Fibroblast of upper back skin (primary cell): ENCODE measurements around the gene KRTAP5-6.

ENCODE experiments used
- DNase-seq: peaks from one replicate; pipeline ENCODE4 v3.0.0-alpha.2; 2013

The KRTAP5-6 gene, protein sequence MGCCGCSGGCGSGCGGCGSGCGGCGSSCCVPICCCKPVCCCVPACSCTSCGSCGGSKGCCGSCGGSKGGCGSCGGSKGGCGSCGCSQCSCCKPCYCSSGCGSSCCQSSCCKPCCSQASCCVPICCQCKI

DNA sequence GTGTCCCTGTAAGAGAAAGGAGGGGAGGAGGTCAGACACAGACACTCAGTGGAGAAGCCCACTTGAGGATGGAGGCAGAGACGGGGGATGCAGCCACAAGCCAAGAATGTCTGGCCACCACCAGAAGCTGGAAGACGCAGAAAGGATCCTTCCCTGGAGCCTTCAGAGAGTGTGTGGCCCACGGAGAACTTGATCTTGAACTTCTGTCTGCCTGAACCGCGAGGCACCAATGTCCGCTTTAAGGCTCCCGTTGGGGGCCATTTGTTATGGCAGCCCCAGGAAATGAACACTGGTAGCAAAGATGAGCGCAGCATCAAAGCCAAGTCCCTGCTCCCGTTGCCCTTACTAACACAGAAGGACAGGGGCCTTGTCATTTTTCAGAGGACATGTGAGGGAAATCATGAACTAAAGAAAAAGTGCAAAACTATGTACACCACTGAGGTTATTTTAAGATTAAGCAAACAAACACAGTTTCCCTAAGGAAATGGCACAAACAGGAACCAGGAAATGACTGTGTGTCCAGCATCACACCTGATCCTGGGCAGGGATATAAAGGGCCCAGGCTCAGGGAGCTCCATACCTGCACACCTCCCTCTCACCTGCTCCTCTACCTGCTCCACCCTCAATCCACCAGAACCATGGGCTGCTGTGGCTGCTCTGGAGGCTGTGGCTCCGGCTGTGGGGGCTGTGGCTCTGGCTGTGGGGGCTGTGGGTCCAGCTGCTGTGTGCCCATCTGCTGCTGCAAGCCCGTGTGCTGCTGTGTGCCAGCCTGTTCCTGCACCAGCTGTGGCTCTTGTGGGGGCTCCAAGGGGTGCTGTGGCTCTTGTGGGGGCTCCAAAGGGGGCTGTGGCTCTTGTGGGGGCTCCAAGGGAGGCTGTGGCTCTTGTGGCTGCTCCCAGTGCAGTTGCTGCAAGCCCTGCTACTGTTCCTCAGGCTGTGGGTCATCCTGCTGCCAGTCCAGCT is at the start of gene KRTAP5-6:
TSS of gene KRTAP5-6 (plus strand) at position 588 of the 963 bp plus-strand sequence. CDS start at position 639, 51 bp downstream.
- no peak for DNase-seq

DNA sequence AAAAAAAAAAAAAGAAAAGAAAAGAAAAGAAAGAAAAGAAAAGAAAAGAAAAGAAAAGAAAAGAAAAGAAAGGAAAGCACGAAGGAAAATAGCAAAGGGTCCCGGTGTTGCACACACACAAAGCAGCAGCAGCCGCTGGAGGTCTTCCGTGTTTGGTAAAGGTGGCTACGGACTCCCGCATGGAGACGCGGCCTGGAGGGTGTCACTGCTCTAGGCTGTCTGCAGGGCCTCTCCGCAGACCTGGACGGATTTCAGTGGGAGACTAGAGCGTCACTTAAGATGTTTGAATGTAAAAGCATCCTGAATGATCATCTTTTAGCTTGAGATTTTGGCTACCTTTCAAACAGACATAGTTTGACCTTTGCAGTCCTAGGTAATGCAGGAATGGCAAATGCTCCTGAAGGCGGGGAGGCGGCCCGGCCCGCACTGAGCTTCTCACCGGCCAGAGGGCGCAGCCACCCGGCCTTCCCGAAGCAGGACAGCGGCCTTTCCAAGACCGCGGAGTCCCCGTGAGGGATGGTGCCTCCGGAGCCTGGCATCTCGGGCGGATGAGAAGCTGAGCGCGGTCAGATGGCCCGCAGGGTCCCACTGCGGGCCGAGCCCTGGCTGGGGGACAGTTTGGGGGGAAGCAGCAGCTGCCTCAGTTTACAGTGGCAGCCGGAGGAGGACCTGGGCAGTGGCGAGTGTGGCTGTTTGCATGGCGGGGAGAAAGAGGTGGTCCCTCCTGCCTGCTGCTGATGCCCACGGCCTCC is 48.9 kb upstream of the KRTAP5-6 start:
- no peak for DNase-seq

DNA sequence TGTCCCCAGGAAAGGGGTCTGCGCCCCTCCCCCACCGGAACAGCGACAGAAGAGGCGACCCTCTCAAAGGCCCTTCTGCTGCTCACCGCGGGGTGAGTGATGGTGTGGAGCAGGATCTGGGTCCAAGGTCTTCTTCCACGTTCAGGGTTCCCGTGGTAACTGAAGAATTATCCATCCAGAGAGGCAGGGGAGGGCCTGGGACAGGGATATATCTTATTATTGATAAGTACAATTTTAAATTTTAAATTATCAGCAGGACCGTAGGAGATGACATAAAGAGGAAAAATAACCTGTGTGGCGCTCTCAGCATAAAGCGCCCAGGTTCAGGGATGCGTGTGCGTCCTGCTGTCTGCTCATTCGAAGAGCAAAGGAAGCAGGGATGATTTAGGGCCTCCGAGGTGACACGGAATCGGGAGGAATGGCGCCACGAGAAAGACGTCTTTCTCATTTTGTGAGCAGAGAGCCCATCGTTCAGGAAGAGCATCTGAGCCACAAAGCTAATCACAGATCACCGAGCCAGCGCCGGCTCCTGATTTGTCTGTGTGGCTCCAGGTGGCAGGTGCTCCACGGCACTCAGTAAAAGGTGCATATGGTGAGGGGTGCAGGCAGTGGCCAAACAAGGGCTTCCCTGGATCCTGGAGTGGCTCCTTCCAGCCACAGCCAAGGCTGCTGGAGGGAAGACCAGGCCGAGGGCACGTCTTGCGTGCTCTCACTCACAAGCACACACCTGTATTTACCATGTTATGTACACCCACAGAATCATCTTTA is 48.2 kb upstream of the KRTAP5-6 start:
- DNase-seq = no peak

DNA sequence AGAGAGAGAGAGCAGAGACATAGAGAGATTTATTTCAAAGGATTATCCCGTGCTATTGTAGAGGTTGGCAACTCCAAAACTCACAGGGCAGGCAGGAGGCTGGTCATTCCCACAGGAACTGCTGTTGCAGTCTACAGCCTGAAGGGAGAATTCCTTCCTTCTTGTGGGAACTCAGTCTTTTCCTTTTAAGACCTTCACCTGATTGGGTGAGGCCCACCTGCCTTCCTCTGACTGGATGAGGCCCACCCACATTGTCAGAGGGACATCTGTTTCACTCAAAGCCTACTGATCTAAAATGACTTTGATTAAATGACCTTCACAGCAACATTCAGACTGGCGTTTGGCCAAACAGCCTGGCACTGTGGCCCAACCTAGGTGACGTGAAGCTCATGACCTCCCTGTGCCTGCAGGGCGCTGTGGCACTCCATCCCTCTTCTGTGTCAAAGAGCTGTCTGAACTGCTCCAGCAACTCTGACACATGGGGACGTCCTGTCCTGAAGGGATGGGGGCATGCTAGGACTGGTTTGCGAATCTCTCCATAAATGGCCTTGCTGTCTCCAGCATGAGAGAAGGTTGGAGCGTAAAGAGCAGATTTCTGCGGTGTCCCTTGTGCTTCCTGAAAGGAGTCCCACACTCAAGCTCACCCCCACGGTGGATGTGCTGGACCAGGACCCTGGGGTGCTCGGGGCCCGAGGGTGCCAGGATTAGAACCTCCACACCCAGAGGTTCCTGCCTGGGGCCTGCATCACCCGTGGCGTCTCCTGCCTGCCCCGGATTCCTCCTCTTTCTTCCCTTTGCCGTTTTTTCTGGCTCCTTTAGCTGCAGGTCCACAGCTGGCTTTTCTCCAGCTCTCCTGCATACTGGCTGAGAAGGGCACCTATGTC is 46.7 kb upstream of the KRTAP5-6 start:
- no peak for DNase-seq

DNA sequence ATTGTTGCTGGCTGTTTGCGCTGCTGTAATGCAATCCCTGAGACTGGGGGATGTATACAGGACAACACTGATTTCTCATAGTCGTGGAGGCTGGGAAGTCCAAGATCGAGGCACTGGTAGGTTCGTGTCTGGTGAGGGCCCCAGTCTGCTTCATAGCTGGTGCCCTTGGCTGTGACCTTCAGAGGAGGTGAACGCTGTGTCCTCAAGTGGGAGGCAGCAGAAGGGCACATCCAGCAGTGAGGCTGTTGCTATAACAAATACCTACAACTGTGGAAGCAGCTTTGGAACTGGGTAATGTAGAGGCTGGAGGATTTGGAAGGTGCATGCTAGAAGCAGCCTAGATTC is 46.1 kb upstream of the KRTAP5-6 start:
- DNase-seq = no peak

DNA sequence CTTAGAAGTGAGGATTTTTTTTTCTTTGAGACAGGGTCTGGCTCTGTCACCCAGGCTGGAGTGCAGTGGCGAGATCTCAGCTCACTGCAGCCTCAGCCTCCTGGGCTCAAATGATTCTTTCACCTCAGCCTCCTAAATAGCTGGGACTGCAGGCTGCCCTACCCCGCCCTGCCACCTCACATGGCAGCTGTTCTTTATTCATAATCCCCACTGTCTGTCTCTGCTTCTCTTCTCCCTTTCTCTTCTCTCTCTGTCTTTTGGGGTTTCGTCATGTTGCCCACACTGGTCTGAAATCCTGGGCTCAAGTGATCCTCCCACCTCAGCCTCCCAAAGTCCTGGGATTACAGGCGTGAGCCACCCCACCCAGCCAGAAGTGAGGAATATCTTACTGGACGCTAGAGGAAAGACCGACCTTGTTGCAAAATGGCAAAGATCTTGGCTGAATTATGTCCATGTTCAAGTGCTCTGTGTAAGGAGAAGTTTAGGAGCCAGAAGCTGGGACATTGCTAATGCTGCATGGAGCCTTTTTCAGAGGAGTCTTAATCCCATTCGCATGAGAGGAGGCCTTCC is 45.5 kb upstream of the KRTAP5-6 start:
- DNase-seq = no peak

DNA sequence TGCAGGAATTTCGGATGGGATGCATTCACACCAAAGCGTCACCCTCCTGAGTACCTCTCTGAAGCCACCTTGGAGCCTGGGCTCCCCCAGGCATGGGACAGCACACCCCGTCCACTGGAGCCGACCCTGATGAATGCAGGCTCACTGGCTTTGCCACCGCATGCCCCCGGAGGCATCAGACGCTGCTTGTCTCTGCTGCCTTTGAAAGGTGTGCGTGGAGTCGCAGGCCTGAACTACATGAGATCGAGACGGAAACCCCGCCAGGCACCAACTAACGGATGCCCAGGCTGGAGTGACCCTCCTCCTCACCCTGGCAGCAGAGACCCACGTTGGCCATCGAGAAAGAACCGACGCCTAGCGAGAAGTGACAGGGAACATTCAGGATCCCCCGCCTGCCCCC is 45.0 kb upstream of the KRTAP5-6 start:
- no peak for DNase-seq

DNA sequence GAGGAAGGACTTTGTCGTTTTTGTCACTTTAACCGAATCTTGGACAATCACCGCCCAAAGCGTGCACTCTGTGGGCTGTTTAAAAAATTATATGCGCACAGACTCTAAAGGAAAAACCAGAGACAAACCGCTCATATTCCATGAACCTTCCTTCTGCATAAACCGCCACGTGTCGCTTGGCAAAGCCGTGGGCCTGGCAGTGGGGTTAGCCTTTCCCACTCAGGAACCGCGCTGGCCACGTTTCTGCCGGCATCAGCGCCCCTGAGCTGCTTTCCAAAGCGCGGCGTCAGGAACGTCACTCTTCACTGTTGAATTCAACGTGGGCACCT is 44.6 kb upstream of the KRTAP5-6 start:
- no peak for DNase-seq

DNA sequence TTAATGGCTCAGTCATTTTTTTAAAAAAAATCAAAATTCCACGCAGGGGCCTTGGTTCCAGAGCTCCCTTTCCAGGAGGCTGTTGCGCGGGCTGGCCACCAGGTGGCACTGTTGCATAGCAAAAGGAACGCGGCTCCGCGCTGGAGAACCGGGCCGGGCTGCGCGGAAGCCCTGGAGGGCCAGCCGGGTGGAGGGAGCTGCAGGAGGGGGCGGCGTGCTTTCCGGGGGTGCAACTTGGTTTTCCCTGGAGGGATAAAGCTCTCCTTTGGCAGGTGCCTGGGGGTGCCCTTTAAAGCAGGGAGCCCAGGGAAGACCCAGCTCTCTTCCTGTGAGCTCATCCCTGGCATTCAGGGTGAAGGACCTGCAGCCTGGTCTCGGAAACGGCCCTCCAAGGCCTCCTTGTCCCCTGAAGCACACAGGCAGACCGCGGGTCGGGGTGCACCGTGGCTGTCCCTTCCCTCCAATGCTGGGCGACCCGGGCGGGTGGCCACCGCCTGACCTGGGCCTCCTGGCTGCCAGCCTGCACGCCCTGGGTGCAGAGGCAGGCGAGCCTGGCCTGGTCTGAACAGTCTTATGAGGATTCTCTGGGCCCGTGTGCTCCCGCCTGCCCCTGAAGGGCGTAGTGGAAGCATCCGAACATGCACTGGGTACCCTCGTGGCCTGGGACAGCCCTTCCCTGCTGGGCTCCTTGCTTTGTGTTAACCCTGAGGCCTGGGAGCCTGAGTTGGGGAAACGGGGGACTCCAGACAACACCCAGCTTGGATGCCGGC is 44.0 kb upstream of the KRTAP5-6 start:
- peak; percentile 42 for DNase-seq

DNA sequence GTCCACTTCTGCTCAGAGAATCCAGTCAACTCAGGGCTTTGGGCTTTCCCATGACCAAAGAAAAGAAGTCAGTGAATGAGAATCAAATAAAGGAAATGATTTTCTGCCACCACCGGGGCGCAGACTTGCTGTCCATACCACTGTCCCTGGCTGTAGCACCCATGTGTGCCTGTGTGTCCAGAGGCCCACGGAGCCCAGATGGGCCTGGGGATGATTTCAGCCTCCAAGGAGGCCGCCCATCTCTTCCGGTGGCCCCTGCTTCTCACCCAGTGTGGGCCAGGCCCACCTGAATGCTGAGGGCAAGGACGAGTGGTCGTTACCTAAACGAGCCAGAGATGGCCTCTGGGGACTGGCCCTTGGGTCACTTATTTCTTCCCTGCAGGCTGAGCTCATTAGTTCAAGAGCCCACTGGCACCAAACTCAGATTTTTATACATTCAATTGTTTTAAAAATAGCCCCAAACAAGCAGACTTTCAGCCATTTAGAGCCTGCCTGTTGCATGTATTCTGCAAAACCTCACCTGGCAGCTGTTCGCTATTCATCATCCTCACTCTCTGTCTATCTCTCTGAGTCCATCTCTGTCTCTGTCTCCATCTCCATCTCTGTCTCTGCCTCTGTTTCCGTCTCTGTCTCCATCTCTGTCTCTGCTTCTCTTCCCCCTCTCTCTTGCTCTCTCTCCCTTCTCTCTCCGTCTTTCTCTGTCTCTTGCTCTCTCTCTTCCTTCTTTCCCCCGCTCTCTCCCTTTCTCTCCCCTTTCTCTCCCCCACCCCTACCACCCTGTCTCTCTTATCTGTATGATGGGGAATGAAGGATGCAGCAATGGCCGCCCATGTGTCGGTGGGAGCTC is 43.2 kb upstream of the KRTAP5-6 start:
- no peak for DNase-seq

DNA sequence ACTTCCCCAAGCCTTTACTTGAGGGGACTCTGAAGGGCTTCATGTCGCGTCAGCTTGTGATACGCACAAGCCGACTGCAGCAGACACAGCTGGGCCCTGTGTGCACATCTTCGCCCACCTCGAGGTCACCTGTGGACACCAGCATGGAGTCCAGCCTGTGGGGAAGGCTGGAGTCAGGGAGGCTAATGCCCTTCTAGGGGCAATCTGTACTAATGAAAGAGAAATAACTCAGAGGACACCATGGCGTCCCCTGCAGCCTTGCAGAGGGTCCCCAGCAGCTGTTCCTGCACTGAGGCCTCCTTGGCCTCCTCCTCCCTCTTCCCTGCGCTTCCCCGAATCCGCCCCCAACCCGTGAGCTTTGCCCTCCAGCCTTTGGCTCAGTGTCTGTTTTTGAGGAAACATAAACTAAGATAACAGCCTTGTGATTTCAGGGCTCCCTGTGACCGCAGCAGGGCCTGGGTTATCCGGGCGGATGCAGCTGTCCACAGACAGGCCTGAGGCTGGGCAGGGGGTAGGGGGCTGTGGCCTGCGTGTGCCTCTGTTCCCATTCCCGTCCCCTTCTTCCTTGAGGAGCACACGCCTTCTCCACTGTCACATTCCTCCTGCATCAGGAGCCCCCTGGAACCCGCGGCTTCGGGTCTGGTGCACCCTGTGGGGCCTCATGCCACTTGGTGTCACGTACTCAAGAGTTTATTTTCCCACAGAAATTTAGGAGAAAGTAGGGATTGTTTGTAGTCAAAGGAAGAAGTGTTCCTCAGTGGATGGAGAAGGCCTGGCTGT is 42.4 kb upstream of the KRTAP5-6 start:
- no peak for DNase-seq

DNA sequence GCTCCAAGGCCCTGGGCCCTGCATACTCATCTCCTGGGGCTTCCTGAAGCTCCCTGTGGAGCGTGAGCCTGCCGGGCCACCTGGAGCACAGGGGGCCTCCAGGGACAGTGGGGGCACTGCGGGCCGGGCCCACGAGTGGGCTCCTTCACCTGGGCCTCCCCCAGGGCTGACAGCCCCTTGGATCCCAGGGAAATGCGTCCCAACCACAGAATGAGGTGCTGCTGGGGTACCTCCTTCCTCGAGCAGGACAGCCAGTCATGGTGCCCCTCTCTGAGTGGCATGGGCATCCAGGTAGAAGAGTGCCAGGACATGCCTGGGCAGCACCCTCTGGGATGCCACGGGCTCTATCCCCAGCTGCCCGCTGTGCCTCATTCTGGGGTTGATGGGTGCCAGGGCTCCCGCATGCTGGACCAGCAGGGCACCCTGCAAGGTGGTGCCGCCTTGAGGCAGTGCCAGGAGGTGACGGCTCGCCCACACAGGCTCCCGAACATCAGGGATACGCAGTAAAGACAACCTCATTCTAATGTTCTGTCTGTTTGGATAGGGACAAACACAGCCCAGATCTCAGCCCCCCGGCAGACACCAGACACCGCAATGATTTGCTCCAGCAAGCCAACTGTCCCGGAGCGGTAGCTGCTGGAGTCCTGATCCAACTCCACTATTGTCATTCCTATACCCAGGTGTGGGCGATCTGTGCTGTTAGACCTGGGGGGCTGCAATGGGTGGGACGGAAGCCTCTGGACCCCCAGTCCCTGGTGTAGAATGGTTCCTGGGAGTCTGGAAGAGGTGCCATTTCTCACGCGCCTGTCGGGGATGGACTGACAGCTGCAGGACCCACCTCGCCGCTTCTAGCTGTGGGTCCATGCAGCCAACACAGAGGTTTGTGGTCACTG is 41.6 kb upstream of the KRTAP5-6 start:
- no peak for DNase-seq

DNA sequence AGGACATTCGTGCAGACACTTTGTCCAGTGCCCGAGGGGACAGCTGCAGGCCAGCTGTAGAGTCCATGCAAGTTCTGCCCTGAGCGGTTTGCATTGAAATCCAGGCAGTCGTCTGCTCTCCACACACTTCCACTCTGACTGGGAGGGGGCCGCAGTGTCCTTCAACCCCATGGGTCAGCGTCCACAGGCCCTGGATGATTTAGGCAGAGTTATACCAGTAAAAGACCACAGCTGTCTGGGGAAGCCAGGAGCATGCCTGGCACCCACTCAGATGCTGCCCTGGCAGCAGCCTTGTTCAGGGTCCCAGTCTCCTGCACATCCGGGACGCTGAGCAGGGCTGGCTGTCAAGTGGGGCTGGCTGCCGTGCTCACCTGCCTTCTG is 40.9 kb upstream of the KRTAP5-6 start:
- no peak for DNase-seq

DNA sequence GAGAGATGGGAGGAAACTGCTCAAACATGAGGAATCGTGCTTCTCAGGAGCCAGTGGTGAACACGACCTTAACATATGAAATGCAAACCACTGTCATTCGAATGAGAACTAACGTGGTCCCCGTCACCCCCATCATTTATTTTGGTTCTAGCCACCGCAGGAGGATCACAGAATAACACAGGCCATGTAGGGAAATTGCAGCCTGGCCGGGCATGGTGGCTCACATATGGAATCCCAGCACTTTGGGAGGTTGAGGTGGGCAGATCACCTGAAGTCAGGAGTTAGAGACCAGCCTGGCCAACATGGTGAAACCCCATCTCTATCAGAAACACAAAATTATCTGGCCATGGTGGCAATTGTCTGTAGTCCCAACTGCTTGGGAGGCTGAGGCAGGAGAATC is 40.3 kb upstream of the KRTAP5-6 start:
- DNase-seq = no peak

DNA sequence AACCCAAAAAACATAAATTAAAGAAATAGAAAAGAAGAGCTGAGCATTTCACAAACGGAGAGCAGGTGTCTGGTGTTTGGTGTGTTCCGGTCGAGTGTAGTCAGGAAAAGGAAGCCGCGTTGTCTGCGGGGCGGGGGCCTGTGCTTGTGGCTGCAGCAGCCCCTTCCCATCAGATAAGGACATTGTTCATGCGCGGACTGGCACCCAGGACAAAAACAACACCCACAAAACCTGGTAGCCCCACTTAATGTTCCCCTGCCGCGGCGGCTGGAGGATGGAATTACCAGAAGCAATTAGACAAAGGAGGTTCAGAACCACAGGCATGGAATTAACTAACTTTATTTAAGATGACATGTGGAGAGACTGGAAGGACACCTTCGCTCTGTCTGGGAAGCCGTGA is 37.5 kb upstream of the KRTAP5-6 start:
- no peak for DNase-seq

DNA sequence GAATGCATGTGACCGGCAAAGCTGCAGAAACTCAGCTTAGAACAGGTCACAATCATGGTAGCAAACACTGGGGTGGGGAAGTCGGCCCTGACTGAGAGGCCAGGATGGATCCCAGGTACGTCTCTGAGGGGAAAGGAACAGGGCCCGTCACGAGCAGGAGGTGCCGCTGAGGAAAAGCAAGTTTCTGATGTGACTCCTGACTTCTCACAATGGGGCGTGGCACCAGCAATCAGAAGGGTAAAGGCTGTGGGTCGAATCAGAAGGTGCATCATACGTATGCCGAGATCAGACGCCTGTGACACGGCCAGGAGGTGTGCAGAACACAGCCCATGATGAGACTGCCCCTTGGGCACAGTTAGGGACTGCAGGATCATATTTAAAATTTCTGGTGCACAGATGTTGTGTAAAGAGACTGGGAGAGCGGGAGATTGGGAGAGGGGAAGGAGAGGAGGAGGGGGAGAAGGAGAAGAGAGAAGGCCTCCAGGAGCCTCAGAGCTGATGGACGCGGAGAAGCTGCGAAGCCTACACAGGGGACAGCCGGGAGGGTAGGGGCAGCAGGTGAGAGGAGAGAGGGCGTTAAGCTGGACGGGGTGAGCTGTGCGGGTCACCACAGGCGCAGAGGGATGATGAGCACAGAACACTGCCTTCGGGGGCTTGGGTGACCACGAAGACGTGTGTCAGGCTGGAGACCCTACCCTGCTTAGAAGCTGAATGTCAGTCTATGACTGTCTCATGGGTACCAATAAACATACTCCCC is 36.7 kb upstream of the KRTAP5-6 start:
- DNase-seq = no peak
